Iris pigment epithelial cell (primary cell): ENCODE data around the gene TMEM131.
A peak's percentile ranks its signal among the peaks of the same experiment; 100 is the strongest.
"Not testable (repeated sequence)": the region's sequence is repeated elsewhere in the genome, so short reads cannot be mapped to it uniquely, and the experiment has no call there.

Source experiments
- DNase-seq: peaks from one replicate; pipeline ENCODE4 v3.0.0-alpha.2; 2011; ENCODE audit warnings: low read depth

The TMEM131 gene

DNA sequence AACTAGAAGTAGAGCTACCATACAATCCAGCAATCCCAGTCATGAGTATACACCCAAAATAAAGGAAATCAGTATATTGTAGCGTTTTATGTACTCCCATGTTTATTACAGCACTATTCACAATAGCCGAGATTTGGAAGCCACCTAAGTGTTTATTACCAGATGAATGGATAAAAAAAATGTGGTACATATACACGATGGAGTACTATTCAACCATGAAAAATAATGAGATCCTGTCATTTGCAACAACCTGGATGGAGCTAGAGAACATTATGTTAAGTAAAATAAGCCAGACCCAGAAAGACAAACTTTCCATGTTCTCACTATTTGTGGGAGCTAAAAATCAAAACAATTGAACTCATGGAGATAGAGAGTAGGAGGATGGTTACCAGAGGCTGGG is 131.9 kb downstream of the TMEM131 start:
- no peak for DNase-seq

- DNase-seq: no peak
These were observed 134.6 kb downstream of the TMEM131 start for GRCh38 chr2:97861177-97861576.

GRCh38 chr2:97858442-97858841 is 137.3 kb downstream of the TMEM131 start:
- no peak for DNase-seq

DNA sequence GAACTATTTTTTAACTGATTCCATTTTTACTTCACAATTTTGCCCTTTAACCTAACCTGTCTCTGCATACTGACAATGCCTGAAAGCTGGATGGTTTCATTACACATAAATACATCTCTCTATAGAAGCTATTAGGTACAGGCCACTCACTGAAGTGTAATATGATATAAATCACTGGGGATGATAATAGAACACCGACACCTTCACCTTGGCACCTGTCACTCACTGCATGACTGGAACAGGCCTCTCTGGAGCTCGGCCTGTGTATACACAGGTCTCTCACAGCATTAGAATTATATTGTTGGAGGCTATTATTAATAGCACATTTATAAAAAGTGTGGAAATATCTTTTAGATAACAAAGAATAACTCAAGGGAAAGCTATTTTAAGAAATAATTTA is 138.2 kb downstream of the TMEM131 start:
- DNase-seq: no peak

DNA sequence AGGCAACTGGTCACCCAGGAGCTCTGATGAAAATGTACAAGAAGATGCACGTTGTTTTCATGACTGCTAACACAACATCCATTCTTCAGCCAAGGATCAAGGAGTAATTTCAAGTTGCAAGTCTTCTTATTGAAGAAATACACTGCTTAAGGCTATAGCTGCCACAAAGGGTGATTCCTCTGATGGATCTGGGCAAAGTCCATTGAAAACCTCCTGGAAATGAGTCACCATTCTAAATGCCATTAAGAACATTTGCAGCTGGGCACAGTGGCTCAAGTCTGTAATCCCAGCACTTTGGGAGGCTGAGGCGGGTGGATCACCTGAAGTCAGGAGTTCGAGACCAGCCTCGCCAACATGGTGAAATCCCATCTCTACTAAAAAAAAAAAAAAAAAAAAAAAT is 142.7 kb downstream of the TMEM131 start:
- not testable (repeated sequence) for DNase-seq

- no peak for DNase-seq
These were observed 144.6 kb downstream of the TMEM131 start for GRCh38 chr2:97851172-97851571.

GRCh38 chr2:97849881-97850528 is 145.7 kb downstream of the TMEM131 start:
- DNase-seq: peak; percentile 33

DNA sequence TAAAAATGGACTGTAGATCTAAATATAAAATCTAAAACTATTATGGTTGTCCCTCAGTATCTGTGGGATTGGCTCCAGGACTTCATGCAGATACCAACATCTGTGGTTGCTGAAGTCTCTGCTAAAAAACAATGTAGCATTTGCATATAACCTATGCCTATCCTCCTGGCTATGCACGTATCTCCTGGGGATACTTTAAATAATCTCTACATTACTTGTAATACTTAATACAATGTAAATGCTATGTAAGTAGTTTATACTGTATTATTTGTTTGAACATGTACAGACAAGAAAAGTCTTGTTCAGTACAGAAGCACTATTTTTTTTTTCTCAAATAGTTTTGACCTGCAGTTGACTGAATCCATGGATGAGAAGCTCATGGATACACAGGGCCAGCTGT is 147.4 kb downstream of the TMEM131 start:
- no peak for DNase-seq

DNA sequence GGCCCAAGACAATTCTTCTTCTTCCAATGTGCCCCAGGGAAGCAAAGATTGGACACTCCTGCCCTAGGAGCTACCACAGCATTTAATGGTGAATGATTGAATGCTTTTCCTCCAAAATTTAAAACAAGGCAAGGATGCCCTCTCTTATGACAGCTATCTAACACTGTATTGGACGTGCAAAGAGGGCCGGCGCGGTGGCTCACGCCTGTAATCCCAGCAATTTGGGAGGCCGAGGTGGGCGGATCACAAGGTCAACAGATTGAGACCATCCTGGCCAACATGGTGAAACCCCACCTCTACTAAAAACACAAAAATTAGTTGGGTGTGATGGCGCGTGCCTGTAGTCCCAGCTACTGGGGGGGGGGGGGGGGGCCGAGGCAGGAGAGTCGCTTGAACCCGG is 149.0 kb downstream of the TMEM131 start:
- DNase-seq: not testable (repeated sequence)

DNA sequence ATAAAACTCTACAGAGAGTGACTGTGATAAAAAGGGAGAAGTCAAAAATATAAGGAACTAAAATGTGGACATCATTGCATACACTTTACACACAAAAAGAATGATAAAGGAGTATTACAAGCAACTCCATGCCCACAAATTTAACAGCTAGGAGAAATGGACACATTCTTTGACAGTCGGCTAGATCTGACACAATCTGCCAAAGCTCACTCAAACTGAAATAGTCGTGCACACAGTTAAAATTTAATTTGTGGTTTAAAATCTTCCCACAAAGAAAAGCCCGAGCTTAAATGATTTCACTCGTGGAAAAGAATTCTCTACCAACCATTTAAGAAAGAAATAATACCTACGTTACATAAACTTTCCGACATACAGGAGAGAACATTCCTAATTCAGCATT is 149.9 kb downstream of the TMEM131 start:
- DNase-seq: no peak

DNA sequence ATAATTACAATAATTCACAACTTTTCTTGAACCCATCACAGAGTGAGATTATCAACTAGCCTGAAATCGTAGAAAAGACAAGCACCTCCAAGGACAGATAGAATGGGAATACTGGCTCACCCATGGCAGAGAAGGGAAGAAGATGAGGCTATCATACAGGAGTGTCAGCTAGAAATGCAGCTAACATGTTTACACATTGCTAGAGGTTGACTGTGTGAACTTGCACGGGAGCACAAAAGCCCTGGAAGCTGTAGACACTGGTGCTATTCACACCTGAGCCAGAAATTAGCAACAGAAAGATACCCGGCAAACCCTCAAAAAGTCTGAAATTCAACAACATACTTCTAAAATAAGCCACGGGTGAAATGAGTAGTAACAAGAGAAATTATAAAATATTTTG is 150.6 kb downstream of the TMEM131 start:
- DNase-seq: no peak

DNA sequence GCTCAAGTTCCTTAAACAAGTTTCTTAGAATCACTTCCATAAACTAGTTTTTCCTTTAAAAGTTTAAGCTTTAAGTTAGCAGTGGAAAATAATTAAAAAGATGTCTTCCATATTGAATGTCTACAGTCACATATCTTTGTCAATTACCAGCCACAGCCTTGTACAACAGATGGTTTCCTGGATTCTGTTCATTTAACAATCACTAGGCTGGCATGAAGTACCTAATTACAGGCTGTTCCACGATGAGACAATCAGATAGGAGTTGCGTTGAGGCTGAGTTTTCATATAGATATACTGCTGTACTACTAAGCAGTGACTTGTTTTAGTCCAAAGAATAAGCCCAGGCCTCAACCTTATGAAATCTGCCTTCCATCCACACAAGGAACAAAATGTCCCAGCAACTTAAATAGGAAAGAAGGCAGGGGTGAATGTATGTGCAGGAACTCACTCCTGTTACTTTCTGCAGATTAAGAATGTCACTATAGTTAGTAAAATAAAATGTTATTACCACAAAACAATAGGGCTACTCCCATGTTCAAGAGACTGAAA is 151.4 kb downstream of the TMEM131 start:
- DNase-seq: no peak

- DNase-seq: no peak
These were observed 155.6 kb downstream of the TMEM131 start for GRCh38 chr2:97840198-97840597.

GRCh38 chr2:97834610-97835009 is 161.1 kb downstream of the TMEM131 start:
- peak; percentile 48 for DNase-seq

DNA sequence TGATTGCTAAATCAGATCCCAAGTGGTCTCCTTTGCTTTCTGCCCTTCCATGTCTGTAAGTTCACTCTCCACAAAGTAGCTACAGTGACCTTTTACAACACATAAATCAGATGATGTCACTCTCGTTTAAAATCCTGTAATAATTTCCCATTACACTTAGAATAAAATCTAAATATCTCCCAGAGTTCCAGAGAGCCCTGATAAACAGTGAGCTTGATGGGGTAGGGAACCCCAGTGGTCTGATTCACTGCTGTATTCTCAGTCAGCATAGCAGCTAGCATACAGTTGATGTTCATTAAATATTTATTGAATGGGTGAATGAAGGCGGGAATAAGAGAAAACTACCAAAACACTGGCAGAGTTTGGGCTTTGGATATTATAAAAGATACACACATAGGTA is 164.6 kb downstream of the TMEM131 start:
- DNase-seq: no peak

DNA sequence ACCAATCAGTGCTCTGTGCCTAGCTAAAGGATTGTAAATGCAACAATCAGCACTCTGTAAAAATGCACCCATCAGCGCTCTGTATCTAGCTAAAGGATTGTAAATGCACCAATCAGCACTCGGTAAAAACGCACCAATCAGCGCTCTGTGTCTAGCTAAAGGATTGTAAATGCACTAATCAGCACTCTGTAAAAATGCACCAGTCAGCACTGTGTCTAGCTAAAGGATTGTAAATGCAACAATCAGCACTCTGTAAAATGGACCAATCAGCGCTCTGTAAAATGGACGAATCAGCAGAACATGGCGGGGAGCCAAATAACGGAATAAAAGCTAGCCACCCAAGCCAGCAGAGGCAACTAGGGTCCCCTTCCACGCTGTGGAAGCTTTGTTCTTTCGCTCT is 166.5 kb downstream of the TMEM131 start:
- not testable (repeated sequence) for DNase-seq

DNA sequence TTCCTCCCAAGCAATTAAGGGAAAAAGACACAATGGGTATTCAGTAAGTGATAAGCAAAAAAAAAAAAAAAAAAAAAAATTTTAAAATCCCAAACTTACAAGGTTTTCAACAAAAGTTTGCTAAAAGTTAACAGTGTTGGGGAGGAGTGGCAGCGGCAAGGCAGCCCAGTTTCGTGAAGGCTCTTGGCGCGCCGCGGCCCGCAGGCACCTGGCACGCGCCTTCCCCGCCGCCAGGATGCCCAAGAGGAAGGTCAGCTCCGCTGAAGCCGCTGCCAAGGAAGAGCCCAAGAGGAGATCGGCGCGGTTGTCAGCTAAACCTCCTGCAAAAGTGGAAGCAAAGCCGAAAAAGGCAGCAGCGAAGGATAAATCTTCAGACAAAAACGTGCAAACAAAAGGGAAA is 168.7 kb downstream of the TMEM131 start:
- not testable (repeated sequence) for DNase-seq

DNA sequence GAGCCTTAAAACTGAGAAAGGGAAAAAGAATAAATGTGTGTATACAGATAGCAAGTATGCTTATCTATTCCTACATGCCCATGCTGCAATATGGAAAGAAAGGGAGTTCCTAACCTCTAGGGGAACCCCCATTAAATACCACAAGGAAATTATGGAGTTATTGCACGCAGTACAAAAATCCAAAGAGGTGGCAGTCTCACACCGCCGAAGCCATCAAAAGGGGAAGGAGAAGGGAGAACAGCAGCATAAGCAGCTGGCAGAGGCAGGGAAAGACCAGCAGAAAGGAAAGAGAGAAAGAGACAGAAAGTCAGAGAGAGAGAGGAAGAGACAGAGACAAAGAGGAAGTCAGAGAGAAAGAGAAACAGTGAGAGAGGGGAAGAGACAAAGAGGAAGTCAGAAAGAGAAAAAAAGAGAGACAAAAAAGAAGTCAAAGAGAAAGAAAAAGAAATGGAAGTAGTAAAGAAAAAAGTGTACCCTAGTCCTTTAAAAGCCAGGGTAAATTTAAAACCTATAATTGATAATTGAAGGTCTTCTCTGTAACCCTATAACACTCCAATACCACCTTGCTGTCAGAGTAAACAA is 169.4 kb downstream of the TMEM131 start:
- not testable (repeated sequence) for DNase-seq

GRCh38 chr2:97824011-97824410 is 171.7 kb downstream of the TMEM131 start:
- not testable (repeated sequence) for DNase-seq

DNA sequence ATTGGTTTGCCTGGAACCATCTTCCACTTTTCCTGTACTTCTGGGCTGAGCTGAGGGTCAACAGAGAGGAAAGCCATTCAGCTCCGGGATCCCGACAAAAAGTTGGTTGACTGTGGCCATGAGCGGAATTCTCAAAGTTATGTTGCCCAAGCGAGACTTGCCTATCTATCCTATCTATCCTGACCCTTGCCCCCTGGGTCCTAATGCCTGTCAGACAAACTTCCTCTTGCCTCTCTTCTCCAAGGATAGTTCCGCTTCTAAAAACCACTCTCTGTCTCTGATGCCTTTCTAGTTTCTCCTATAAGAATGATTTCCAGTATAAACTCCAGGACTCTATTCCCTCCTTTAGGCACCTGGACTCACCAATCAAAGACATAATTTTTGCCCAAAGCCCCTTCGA is 173.9 kb downstream of the TMEM131 start:
- not testable (repeated sequence) for DNase-seq

DNA sequence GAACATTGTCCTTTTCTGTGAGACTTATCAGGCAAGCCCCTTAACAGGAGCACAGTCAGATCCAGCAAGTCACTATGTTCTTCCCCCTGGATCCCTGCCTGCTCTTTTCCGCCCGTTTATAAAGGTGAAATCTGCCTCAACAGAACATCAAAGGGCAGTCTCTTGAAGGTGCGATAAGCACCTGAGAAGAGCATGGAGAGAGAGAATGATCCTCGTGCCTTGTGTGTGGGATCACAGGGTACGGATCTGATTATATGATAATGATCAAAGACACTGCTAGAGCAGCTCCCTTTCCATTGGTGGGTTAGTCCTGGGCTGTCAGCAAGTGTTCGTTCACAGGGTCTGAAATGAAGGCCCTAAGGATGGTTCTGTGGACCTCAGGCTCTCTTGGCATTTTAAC is 176.0 kb downstream of the TMEM131 start:
- no peak for DNase-seq

DNA sequence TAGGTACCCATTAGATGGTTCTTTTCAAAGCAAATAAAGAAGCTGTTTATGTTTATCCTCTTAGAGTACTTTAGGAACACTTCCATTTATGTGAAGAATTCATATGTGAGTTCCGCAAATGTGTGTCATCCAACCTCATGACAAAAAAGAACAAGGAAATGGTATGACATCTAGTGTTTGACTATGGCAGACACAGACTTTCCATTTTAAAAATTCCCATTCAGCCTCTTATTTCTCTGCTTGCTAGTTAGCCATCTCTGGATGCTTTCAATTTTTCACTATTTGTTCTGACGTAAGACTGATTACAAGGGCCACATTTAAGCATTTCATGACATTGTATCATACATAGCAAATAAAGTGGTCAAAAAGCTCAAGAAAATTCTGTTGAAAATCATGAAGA is 179.3 kb downstream of the TMEM131 start:
- no peak for DNase-seq

DNA sequence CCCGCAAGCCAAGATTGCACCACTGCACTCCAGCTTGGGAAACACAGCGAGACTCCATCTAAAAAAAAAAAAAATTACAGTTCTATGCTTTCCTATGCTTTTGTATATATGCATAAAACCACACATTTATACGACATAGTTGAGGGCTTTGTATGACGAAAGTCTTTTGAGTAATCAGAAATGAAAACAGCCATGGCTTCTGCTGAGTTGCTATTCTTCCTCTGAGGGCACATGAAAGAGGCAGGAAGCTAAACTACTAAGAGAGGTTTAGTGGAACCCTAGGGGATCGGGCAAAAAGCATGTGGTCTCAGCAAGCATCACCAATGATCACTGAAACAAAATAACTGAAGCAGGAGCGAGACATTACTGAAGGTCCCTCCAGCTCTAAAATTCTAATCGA is 182.8 kb downstream of the TMEM131 start:
- no peak for DNase-seq

- DNase-seq: no peak
These were observed 186.9 kb downstream of the TMEM131 start for GRCh38 chr2:97808816-97809215.
